HG03469 (cell line): ENCODE data around the gene TMEM150B.

Experiments used
- ATAC-seq: cut with Tn5 transposase; IDR thresholded peaks from one replicate; pipeline ENCODE4 v1.9.1; 2021; ENCODE audit warnings: mild to moderate bottlenecking, moderate library complexity, moderate number of reproducible peaks; ENCODE audit not compliant: unreplicated experiment

TMEM150B gene, protein sequence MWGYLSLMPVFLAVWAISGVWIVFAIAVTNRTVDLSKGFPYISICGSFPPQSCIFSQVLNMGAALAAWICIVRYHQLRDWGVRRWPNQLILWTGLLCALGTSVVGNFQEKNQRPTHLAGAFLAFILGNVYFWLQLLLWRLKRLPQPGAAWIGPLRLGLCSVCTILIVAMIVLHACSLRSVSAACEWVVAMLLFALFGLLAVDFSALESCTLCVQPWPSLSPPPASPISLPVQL

DNA sequence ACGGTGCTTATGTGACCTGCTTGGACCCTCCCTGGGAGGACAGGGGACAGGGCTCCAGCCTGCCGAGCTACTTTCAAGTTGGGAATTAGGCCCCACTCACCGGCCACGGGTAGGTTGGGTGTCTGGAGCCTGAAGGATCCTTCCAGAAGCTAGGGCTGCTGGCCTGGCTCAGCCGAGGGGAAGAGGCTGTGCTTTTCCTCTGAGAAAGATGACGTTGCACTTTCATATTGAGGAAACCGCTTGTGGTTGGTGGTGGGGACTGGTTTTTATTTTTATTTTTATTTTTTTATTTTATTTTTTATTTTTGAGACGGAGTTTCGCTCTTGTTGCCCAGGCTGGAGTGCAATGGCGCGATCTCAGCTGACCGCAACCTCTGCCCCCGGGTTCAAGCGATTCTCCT lies at the start of gene TMEM150B:
TSS of gene TMEM150B (minus strand) at position 170 of the 400 bp plus-strand sequence. CDS start 4,305 bp downstream, outside the sequence.
- no peak for ATAC-seq

DNA sequence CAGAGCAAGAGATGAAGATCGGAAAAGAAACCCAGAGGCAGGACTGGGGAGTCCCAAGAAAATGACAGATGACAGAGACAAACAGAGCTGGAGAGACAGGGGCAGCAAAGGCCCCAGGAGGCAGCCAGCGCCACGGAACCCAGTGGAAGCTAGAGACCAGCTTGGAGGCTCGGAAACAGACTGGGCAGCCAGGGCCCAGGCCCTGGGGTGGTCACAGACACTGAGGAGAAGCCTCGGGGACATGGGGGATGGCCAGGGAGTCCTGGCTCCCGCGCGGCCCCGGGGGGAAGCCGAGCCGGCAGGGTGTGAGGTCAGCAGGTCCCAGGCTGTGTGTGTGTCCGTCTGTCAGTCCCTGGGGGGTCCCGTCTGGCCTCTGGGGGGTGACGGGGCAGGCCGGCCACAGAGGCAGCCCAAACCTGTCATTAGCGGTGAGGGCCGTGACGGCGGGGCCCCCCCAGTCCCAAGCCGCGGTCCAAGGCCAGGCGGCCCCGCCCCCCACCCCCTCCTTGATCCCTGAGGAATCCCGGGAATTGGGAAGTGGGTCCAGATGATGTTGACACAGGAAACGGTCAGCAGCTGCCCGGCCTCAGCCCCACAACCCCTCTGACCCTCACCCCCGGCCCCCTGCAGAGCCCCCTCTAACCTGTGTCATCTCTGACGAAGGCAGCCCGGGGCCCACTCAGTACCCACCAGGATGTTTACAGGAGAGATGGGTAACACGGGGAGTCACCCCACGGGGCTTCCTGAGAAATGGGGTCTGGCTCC lies 49.0 kb upstream of the TMEM150B start:
- ATAC-seq = no peak

DNA sequence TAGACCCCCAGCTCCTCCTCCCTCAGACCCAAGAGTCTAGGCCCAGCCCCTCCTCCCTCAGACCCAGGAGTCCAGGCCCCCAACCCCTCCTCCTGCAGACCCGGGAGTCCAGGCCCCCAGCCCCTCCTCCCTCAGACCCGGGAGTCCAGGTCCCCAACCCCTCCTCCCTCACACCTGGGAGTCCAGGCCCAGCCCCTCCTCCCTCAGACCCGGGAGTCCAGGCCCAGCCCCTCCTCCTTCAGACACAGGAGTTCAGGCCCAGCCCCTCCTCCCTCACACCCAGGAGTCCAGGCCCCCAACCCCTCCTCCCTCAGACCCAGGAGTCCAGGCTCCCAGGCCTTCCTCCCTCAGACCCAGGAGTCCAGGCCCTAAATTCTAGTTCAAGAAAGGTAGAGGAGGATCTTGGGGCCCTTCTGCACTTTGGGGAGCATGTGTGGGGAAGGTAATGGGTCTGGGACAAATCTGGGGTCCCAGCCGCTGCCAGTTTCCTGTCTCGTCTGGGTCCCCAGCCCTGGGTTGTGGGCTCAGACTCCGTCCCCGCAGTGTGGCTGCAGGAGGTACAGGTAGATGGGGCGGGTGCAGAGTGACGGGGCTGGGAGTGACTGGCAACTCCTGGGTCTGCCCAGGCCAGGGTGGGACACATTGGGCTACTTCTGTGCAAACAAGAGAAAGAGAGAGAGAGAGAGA lies 48.3 kb upstream of the TMEM150B start:
- no peak for ATAC-seq

DNA sequence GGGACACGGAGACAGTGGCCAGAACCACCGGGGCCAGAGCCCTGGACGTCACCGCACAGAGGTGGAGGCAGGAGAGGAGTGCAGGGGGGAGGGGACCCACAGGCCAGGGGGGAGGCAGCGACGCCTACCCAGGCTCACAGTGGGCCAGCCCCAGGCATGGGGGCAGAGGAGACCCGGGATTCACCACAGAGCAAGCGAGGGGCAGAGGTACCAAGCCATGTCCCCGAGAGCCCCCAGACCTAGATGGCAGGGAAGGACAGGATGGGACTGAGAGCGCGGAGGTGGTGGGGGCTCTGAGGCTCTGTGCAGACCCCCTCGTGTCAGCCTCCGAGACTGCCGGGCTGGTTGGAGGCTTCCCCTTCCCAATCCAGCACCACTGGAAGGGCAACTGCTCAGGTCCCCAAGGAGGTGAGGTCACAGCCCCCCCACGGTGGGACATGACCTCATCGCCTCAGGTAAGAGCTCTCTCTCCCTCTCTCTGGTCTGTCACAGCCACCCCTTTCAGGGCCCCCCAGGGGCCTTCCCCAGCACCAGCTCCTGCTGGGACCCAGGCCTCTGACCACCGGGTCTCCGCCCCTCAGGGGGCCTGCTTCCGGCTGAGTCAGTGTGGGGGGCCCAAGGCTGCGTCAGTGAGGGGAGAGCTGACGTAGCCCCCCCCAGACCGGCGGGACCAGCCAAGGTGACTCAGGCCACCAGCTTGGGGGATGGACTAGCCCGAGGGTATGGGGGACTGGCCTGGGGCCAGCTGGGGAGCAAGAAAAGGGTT lies 47.4 kb upstream of the TMEM150B start:
- no peak for ATAC-seq

DNA sequence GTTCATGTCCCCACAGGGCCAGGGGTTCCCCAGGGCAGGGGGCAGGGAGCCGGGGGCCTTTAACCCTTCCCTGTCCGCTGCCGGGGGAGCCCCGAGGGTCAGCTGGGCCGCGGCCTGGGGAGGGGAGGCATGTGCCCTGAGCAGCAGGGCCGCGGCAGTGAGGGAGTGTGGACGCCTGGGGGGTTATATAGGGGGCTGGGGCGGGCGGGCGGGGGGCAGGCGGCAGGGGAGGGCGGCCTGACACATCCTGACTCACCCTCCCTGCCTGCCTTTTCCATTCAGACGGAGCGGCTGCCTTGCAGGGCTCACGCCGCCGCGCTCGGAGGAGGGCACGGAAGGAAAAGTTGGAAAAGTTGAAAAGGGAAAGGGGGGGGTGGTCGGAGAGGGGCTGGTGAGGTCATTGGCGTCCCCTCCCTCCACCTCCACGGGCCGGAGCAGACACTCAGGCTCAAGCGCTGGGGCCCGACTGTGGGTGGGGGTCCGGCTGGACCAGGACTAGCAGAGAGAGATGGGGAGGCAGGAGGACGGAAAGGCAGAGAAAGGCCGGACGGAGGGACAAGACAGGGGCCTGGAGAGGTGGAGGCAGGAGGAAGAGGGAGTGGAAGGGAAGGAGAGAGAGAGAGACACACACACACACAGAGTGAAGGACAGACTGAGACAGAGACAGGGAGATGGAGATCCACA lies 45.3 kb upstream of the TMEM150B start, which contains the start of gene IL11:
TSS of gene IL11 (minus strand) at position 159 of the 684 bp plus-strand sequence. CDS start at position 6, 153 bp downstream.
- ATAC-seq = no peak

DNA sequence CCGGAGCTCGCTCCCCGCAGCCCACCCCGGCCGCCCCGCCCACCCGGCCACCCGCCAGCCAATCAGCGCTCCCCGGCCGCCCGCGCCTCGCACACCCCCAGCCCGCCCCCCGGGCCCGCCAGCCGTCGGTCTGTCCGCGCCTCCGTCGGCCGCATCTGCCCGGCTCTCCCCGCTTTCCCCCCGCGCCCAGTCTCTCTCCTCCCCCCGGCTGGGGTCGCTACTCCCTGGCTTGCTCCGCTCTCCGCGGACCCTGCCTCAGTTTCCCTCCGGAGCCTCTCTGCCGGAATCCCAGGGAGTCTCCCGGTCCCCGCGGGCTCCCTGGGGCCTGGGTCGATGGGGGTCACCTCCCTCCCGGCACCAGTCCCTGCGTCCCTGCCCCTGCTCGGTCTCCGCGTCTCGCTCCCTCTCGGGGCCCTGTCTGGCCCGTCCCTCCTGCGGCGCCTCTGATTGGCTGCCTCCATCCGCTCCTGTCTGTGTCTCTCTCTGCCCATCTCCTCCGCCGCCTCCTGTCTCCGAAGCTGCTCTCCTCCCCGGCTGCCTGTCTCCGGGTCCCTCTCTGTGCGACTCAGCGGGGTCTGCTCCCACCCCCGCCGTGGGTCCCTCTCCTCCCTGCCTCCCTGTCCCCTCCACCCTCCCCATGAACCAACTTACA lies 44.6 kb upstream of the TMEM150B start:
- no peak for ATAC-seq

DNA sequence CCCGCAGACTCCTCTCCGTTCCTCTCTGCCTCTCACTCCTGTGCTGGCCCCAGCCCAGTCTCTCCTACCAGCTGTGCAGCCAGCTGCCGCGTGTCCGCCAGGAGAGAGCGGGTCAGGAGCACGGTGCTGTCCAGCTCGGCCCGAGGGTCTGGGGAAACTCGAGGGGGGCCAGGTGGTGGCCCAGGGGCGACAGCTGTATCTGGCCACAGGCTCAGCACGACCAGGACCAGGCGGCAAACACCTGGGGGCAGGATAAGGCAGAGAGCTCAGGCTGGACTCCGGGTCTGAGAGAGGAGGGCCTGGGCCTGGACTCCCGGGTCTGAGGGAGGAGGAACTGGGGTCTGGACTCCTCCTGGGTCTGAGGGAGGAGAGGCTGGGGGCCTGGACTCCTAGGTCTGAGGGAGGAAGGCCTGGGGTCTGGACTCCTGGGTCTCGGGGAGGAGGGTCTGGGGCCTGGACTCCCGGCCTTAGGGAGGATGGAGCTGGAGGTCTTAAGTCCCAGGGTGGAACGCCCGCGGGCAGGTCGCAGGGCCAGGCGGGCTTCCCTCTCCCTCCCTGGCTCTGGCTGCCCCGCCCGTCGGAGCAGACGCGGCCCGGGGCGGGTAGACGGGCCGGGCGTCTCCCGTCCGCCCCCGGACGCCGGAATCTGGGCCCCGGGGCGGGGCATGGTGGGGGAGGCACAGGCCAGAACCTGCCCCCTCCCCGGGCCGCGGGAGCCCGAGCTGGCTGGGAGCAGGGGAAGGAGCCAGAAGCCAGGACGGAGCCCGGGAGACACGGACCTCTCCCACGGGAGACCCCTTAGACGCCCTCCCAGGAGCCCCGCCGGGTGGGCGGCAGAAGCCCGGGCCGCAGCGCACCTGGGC lies 43.8 kb upstream of the TMEM150B start:
- no peak for ATAC-seq

DNA sequence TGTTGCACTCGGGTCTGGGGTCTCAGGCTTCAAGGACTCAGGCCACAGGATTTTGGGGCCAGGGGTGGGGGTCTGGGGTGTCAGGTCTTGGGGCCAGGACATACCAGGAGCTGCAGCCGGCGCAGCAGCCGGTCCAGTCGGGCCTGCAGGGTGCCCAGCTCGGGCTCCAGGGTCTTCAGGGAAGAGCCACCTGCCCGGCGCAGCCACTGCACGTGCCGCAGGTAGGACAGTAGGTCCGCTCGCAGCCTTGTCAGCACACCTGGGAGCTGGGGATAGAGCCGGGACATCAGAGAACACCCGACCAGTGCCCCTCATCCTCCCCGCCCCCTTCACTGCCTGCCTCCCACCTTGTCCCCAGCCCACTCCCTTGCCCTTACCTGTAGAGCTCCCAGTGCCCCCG lies 43.0 kb upstream of the TMEM150B start:
- no peak for ATAC-seq

DNA sequence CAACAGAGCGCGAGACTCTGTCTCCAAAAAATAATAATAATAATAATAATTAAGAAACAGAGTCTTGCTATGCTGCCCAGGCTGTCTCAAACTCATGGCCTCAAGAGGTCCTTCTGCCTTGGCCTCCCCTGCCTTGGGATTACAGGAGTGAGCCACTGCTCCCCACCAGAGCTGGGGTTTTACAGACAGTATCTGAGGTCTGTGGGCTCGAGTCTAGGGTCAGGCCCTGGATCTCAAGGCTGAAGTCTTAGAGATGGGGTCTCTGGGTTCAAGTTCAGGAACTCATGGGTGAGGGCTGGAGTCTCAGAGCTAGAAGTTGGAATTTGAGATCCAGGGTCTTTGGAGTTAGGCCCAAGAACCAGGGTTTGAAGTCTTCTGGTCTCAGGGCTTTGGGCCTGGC lies 41.6 kb upstream of the TMEM150B start:
- no peak for ATAC-seq

DNA sequence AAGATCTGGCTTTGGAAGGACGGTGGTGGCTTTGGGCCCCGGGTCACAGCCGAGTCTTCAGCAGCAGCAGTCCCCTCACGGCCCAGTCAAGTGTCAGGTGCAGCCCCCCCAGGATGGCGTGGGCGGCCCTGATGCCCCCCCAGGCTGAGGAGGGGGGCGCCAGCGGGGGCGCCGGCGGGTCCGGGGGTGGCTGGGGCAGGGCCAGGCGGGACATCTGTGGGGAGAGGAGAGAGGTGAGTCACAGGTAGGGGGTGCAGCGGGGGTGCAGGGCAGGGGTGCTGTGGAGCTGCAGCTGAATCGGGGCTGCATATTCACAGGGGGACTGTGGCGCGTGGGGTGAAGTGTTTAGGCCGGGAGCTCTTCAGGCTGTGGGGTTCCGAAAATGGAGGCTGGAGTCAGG lies 40.8 kb upstream of the TMEM150B start:
- ATAC-seq = no peak

DNA sequence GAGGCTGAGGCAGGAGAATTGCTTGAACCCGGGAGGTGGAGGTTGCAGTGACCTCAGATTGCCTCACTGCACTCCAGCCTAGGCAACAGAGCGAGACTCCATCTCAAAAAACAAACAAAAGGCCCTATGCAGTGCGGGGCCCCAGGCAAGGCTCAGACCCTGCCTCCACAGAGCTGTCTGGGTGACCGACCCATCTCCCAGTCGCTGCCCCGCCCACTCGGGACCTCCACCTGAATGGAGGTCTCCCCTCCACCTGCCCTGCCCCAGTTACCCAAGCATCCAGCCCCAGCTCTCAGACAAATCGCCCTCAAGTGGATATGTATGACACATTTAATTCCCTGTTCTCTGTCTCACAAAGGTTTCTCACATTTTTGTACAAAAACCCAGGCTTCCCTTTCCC lies 40.1 kb upstream of the TMEM150B start:
- no peak for ATAC-seq

DNA sequence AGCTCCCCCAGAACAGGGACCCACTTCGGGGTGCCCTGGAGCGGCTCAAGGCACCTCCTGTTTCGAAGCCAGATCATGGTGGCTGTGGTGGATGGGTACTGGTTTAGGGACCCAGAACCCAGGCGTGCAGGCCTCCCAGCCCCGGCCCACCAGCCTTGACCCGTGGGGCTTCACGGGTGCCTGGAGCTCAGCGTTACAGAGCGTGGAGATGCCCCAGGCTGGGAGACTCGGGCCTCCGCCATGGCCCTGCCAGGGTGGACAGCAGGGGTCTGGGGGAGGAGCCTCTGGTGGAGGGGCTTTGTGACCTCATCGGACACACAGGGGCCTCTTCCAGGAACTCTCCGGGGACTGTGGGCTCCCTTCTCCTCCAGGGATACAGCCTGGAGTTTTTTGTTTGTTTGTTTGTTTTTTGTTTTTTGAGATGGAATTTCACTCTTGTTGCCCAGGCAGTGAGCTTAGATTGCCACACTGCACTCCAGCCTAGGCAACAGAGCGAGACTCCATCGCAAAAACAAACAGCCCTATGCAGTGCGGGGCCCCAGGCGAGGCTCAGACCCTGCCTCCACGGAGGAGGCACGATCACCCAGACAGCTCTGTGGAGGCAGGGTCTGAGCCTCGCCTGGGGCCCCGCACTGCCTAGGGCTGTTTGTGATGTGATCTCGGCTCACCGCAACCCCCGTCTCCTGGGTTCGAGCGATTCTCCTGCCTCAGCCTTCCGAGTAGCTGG lies 38.0 kb upstream of the TMEM150B start, which contains the start of gene GARIN5B:
TSS of gene GARIN5B (minus strand) at position 271 of the 727 bp plus-strand sequence. CDS start at position 77, 194 bp downstream.
- no peak for ATAC-seq

DNA sequence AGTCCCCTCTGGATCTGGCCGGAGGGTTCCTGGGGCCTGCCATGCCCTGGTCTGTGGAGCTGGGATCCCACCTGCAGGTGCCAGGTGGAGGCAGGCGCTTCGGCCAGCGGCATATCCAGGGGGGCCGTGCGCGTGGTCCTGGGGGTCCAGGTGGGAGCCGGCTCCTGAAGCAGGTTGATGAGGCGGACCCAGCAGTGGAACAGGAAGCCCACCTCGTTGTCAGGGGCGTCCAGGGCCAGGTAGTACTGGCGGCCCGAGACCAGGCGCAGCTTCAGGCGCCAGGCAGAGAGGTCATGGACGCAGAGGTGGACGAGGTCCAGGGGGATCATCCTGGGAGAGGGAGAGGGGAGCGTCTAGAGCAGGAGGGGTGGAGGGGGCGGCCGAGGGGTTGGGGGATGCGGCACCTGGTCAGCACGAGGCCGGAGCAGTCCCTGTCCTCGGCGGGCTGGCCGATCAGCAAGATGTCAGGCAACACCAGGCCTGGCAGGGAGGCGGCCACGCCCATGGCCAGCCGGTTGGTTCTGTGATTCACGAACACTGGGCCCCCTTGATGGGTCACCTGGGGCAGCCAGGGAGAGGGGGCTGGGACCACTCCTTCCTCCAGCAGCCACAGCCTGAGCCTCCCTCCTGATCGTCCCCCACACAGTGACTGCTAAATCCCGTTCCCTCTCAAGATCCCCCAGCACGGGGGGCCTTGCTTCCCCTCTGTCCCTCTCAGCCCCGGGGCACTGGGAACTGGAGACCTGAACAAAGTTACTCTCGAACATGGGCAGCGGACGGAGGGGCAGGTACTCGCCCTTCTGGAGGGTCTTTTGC lies 37.2 kb upstream of the TMEM150B start:
- ATAC-seq = no peak

DNA sequence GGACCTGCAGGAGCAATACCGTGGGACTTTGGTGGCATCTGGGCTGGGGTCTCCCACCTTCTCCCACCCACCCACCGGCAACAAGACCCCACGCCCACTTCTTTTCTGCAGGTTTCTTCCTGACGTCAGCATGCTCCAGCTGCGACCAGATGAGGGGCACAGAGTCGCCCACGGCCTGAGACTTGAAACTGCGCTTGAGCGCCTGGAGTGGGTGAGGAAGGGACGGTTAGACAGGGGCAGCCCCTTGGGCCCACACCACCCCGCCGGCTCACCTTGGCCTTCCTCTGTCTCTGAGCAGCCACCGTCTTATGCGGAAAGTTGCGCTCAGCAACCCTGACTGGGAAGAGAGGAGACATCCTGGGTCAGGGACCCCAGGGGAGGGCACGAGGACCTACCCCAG lies 35.8 kb upstream of the TMEM150B start:
- no peak for ATAC-seq

DNA sequence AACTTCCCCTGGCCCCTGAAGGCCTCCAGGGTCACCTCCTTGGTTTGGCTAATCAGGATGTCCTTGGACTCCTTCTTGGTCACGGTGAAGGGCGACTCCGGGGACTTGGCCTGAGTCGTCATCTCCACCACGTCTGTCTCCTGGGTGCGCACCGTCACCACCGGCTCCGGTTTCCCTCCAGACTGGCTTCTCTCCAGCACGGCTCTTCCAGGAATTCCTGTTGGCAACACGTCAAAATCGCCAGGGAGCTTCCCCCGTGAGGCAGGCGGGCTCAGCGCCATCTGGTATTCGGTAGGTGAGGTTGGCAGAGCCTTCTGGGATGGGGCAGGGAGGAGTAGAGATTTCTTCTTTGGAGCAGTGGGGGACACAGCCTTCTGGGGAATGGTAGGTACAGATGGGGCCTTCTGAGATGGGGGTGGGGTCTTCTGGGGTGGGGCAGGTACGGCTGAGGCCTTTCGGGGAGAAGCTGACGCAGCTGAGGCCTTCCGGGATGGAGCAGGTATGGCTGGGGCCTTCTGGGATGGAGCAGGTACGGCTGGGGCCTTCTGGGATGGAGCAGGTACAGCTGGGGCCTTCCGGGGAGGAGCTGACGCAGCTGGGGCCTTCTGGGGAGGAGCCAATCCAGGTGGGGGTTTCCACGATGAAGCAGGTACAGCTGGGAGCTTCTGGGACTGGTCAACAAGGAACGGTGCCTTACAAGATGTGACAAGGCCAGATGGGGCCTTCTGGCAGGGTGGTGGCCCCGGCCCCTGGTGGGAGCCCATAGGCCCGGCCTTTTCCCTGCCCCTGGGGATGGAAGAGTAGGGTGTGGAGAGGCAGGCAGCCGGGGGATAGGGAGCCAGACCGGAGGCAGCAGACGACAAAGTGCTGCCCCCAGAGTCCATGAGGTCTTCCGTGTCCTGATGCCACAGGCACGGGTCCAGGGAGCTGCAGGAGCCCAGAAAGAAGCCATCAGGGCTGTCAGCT lies 34.1 kb upstream of the TMEM150B start:
- no peak for ATAC-seq

DNA sequence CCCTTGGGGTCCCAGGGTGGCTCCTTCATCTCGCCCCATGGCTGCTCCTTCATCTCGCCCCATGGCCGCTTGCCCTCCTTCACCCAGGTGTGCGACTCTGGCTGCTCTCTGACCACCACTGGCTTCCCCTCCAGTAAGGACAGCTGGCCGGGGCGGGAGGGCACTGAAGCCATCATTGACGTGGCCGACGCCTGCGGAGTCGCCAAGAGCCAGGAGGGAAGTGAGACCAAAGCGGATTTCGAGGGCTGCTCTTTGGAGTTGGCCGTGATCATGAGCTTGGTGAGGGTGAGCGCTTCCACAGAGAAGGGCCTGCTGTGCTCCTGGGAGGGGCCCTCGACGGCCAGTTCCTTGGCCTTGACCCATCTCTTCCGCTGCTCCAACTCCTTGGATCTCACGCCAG lies 33.4 kb upstream of the TMEM150B start:
- no peak for ATAC-seq
